Gastrocnemius medialis (tissue), 4 donors: Measurements from ENCODE around the gene STKLD1. TPM values are rescaled to one million over a fixed set of nuclear protein-coding genes. Genes with fewer than 3 reads are reported as not detected.

Source experiments
- ATAC-seq, 2 donors: fragments of 150-250 bp; one replicate each; pipeline ENCODE4 v1.9.1; 2016
- DNase-seq, 2 donors: peaks; one replicate each; pipeline ENCODE4 v3.0.0-alpha.2; 2019
- H3K27ac ChIP-seq, 4 donors: fragments of 200-600 bp; sonication (generic); 1 replicate in 1 of 4; 2 replicates in 3 of 4; pipeline ENCODE4 v1.5.1; 2016 to 2018; ENCODE audit warnings: mild to moderate bottlenecking in 2 of 4, moderate library complexity in 1 of 4
- H3K27me3 ChIP-seq, 3 donors: fragments of 200-600 bp; sonication (generic) in 2 of 3; 1 replicate in 1 of 3; 2 replicates in 2 of 3; pipeline versions ENCODE4 v1.5.1 to v1.6.0; 2016 to 2019; ENCODE audit warnings: mild to moderate bottlenecking in 1 of 3, moderate library complexity in 1 of 3
- H3K36me3 ChIP-seq, 2 donors: fragments of 200-600 bp; sonication (generic) in 1 of 2; one replicate each; pipeline ENCODE4 v1.5.1; 2017 to 2018
- H3K4me1 ChIP-seq, 2 donors: fragments of 200-600 bp; sonication (generic) in 1 of 2; one replicate each; pipeline ENCODE4 v1.5.1; 2016 to 2017; ENCODE audit warnings: mild to moderate bottlenecking in 2 of 2
- H3K4me3 ChIP-seq, 4 donors: fragments of 200-600 bp; sonication (generic) in 3 of 4; 1 replicate in 1 of 4; 2 replicates in 3 of 4; pipeline ENCODE4 v1.5.1; 2016 to 2019; ENCODE audit warnings: mild to moderate bottlenecking in 2 of 4
- H3K9me3 ChIP-seq, 3 donors: fragments of 200-600 bp; sonication (generic) in 2 of 3; 1 replicate in 1 of 3; 2 replicates in 2 of 3; pipeline ENCODE4 v1.5.1; 2016 to 2019
- CTCF ChIP-seq, 5 experiments: fragments of 450-650 bp in 3 of 5; fragments of 200-600 bp in 2 of 5; sonication (generic) in 2 of 5; IDR thresholded peaks in 4 of 5; conservative IDR thresholded peaks in 1 of 5; 1 replicate in 4 of 5; 2 replicates in 1 of 5; pipeline ENCODE4 v1.5.1; 2016 to 2019; ENCODE audit warnings: antibody characterized with exemption in 5 of 5, mild to moderate bottlenecking in 3 of 5, moderate library complexity in 3 of 5
- POLR2A ChIP-seq, 2 donors: fragments of 450-650 bp; IDR thresholded peaks; one replicate each; pipeline ENCODE4 v1.6.1; 2017; ENCODE audit warnings: antibody characterized with exemption in 2 of 2, mild to moderate bottlenecking in 2 of 2, moderate library complexity in 2 of 2
- in situ Hi-C, 4 donors: fragments of 200-750 bp; cut with MboI; loops; one replicate each; pipeline versions ENCODE4 v1.15.0 to v1.8.0; 2017; ENCODE audit warnings: low sequenced_read_pairs in 4 of 4
- intact Hi-C: fragments of 100-400 bp; cut with DNase I; formaldehyde crosslinking; loops from one replicate; pipeline ENCODE4 v1.15.1; 2023; ENCODE audit warnings: low total_unique reads
- total RNA-seq, 4 donors: library from RNA; depleted of rRNA; stranded (reverse); fragments of >200 nt; gene quantifications; one replicate each; pipeline versions ENCODE4 v1.1.0 to v1.2.3, GENCODE V29; 2016

Gene STKLD1
- total RNA-seq, 4 donors from 2014 or later: 0.35 to 1.4 (median 1.1) TPM; not detected in 1

- in situ Hi-C loops: loop anchor here in 1 of 4 donors (5.0 kb wide), 1 partner anchor 78 kb away; no protein-coding TSS in a partner anchor
- H3K9me3 ChIP-seq: no peaks in the 10 kb centered on the region
- no peak for DNase-seq
- intact Hi-C loops: loop anchor here (2.0 kb wide), 1 partner anchor 218 kb away; no protein-coding TSS in a partner anchor
- H3K4me3 ChIP-seq: no peak overlapping the region
- H3K27me3 ChIP-seq: no peaks in the 10 kb centered on the region
- peaks cover 0 to 18% of the 10 kb centered on the region in 2 donors for H3K36me3 ChIP-seq
- H3K27ac ChIP-seq: no peak overlapping the region
- ATAC-seq: no peak
- TF ChIP-seq POLR2A (IDR thresholded peaks at IDR 0.05) (no peak), CTCF (IDR thresholded peaks at IDR 0.05 in 4 of 5, conservative IDR thresholded peaks at IDR 0.05 in 1 of 5) (no peak)
- H3K4me1 ChIP-seq: peaks cover 16 to 17% of the 10 kb centered on the region in 2 donors
Observed at GRCh38 chr9:133404454-133405002, 28.4 kb downstream of the STKLD1 start.

GRCh38 chr9:133405508-133406438, 29.6 kb downstream of the STKLD1 start:
- H3K4me3 ChIP-seq: no peak overlapping the region
- H3K36me3 ChIP-seq: peaks cover 0 to 30% of the 10 kb centered on the region in 2 donors
- peak overlapping the region; percentile 51 to 79 (median 70) for H3K27ac ChIP-seq
- intact Hi-C loops: loop anchor here (1.0 to 2.0 kb wide), 2 partner anchors 81 to 219 kb away; no protein-coding TSS in a partner anchor
- ATAC-seq: peak; percentile 87 to 92
- no peak for TF ChIP-seq POLR2A (IDR thresholded peaks at IDR 0.05)
- no peak for TF ChIP-seq CTCF (IDR thresholded peaks at IDR 0.05 in 4 of 5, conservative IDR thresholded peaks at IDR 0.05 in 1 of 5)
- no peaks in the 10 kb centered on the region for H3K27me3 ChIP-seq
- peaks cover 16 to 17% of the 10 kb centered on the region in 2 donors for H3K4me1 ChIP-seq
- peak; percentile 70 to 81 for DNase-seq
- in situ Hi-C loops: loop anchor here in 1 of 4 donors (5.0 kb wide), 1 partner anchor 77 kb away; no protein-coding TSS in a partner anchor
- H3K9me3 ChIP-seq: no peaks in the 10 kb centered on the region

GRCh38 chr9:133406480-133407307, 30.5 kb downstream of the STKLD1 start:
- intact Hi-C loops: loop anchor here (1.0 kb wide), 2 partner anchors 21 to 80 kb away; no protein-coding TSS in a partner anchor
- Histone ChIP-seq H3K4me1 (peaks cover 16 to 17% of the 10 kb centered on the region in 2 donors), H3K9me3 (no peaks in the 10 kb centered on the region), H3K36me3 (peaks cover 0 to 39% of the 10 kb centered on the region in 2 donors), H3K27ac (peak overlapping the region; percentile 51 to 79 (median 70)), H3K4me3 (no peak overlapping the region), H3K27me3 (no peaks in the 10 kb centered on the region)
- TF ChIP-seq POLR2A (IDR thresholded peaks at IDR 0.05) (no peak), CTCF (IDR thresholded peaks at IDR 0.05 in 4 of 5, conservative IDR thresholded peaks at IDR 0.05 in 1 of 5) (peak; percentile 77 to 90 (median 83))
- in situ Hi-C loops: loop anchor here in 1 of 4 donors (5.0 kb wide), 1 partner anchor 76 kb away; no protein-coding TSS in a partner anchor
- peak; percentile 23 to 65 for DNase-seq
- peak; percentile 31 to 76 for ATAC-seq

- Histone ChIP-seq H3K36me3 (peaks cover 0 to 53% of the 10 kb centered on the region in 2 donors), H3K27ac (no peak overlapping the region), H3K27me3 (no peaks in the 10 kb centered on the region), H3K9me3 (no peaks in the 10 kb centered on the region), H3K4me1 (peaks cover 16 to 17% of the 10 kb centered on the region in 2 donors), H3K4me3 (no peak overlapping the region)
- no peak for DNase-seq
- intact Hi-C loops: no loop called here
- in situ Hi-C loops: loop anchor here in 1 of 4 donors (5.0 kb wide), 1 partner anchor 74 kb away; no protein-coding TSS in a partner anchor
- ATAC-seq: no peak
- TF ChIP-seq POLR2A (IDR thresholded peaks at IDR 0.05) (no peak), CTCF (IDR thresholded peaks at IDR 0.05 in 4 of 5, conservative IDR thresholded peaks at IDR 0.05 in 1 of 5) (no peak)
Observed at GRCh38 chr9:133408042-133408441, 31.9 kb downstream of the STKLD1 start.
